Measurements from ENCODE around the gene MTRFR. TPM values are rescaled to one million over a fixed set of nuclear protein-coding genes. Genes with fewer than 3 reads are reported as not detected.
"Not testable (repeated sequence)": the region's sequence is repeated elsewhere in the genome, so short reads cannot be mapped to it uniquely, and the experiment has no call there.

The MTRFR gene
- polyA plus RNA-seq (ENCODE audit: insufficient read length in 10 of 10), result 10 to 100 TPM; 10.1 to 16.9 (median 14.3) TPM
- long read RNA-seq, donor 1, partial matches to known transcripts, result 0 of 5 reads
- long read RNA-seq, donor 1, other reads (novel, unspliced or antisense), result 0 of 5 reads
- long read RNA-seq, donor 2, transcript C12orf65-201 (3 exons, 2,073 nt), result major isoform, 5 of 6 reads
- long read RNA-seq, donor 2, partial matches to known transcripts, result 0 of 6 reads
- long read RNA-seq, donor 2, other reads (novel, unspliced or antisense), result 0 of 6 reads
- long read RNA-seq, donor 3, result 0 reads
- long read RNA-seq, donor 4, partial matches to known transcripts, result 286 of 300 reads
- long read RNA-seq, donor 4, other reads (novel, unspliced or antisense), result 10 of 300 reads
- long read RNA-seq, donor 5, transcript C12orf65-201 (3 exons, 2,073 nt), result major isoform, 10 of 10 reads
- long read RNA-seq, donor 5, partial matches to known transcripts, result 0 of 10 reads
- long read RNA-seq, donor 5, other reads (novel, unspliced or antisense), result 0 of 10 reads
- long read RNA-seq, donor 6, transcript C12orf65-201 (3 exons, 2,073 nt), result major isoform, 11 of 13 reads
- long read RNA-seq, donor 6, partial matches to known transcripts, result 0 of 13 reads
- long read RNA-seq, donor 6, other reads (novel, unspliced or antisense), result 0 of 13 reads
- long read RNA-seq, donor 7, partial matches to known transcripts, result 414 of 434 reads
- long read RNA-seq, donor 7, other reads (novel, unspliced or antisense), result 17 of 434 reads
- long read RNA-seq, donor 8, partial matches to known transcripts, result 197 of 208 reads
- long read RNA-seq, donor 8, other reads (novel, unspliced or antisense), result 6 of 208 reads
- long read RNA-seq, donor 9, result 0 reads

DNA sequence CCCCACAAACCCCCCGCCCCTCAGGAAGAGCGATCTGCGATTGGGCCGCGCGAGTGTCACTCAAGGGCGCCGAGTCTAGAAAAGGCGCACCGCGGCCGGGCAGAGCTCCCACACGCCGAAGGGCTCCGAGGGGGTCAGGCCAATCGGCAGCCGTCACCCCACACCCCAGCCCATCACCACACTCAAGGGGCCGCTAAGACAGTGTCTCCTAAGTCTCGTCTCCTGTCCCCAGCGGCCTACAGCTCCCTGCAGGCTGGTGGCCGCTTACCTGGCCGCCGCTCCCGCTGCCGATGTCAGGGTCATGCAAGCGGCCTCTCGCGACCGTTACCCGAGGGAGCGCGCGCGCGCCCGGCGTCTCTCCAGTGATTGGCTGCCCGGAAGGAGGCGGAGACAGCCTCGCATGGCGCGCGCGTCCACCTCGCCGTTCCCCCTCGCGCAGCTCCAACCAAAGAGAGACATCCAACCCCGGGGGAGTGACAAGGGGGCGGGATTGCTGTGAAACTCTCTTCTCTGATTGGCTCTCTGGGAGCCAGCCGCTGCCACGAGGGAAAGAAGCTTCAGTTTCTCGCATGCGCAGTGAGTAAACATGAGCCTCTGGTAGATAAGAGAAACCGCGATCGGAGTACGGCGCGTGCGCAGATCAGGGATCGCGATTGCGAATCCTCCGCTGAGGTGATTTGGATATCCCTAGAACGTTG, at the start of gene MTRFR, which contains the start of gene MPHOSPH9:
MTRFR (plus strand) TSS at position 630 of the 698 bp plus-strand sequence. CDS start 20,239 bp downstream, outside the sequence.
MPHOSPH9 (minus strand) TSS at position 335 of the 698 bp plus-strand sequence. CDS start 2,777 bp downstream, outside the sequence.
- DNase-seq, result peak; percentile 100

DNA sequence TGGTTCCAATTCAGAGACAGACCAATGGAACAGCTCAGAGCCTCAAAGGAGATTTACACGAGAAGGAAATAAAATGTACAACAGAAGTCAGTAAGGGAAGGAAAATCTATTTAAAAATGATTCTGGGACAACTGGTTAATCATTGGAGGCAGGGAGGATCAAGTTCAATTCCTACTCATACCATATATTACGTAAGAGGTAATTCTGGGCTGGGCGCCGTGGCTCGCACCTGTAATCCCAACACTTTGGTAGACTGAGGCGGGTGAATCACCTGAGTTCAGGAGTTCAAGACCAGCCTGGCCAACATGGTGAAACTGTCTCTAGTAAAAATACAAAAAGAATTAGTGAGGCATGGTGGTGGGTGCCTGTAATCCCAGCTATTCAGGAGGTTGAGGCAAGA, 45.6 kb upstream of the MTRFR start:
- DNase-seq, result no peak

- peak in 2 of 3 donors; percentile 3 to 9 for DNase-seq
Measured at GRCh38 chr12:123199936-123200335, 33.3 kb upstream of the MTRFR start.

- DNase-seq, result no peak
Measured at GRCh38 chr12:123200414-123200813, 32.8 kb upstream of the MTRFR start.

- DNase-seq, result not testable (repeated sequence)
Measured at GRCh38 chr12:123206794-123207193, 26.4 kb upstream of the MTRFR start.

DNA sequence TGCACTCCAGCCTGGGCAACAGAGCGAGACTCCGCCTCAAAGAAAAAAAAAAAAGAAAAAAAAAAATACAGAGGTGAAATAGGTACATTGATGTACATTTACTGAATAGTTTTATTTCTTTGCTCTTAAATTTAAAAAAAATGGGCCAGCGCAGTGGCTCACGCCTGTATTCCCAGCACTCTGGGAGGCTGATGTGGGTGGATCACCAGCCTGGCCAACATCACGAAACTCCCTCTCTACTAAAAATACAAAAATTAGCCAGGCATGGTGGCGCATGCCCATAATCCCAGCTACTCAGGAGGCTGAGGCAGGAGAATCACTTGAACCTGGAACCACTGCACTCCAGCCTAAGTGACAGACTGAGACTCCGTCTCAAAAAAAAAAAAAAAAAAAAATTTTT, 25.4 kb upstream of the MTRFR start:
- DNase-seq, result not testable (repeated sequence)

- DNase-seq, result no peak
Measured at GRCh38 chr12:123223241-123223668, 10.0 kb upstream of the MTRFR start.

DNA sequence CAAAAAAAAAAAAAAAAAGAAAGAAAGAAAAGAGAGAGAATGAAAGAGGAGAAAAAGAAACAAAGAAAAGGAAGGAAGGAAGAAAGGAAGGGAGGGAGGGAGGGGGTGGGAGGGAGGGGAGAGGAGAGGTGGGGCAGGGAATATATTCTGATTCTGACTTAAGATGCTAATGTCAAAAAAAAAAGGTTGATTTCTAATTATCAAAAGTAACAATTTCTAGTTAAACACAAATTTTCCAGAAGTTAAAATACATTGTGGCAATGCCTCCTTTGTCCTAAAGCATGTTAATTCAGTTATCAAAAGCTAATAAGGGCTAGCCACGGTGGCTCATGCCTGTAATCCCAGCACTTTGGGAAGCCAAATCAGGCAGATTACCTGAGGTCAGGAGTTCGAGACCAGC, 7.8 kb upstream of the MTRFR start:
- DNase-seq, result no peak

GRCh38 chr12:123227581-123228258, 5.5 kb upstream of the MTRFR start:
- no peak for DNase-seq

DNA sequence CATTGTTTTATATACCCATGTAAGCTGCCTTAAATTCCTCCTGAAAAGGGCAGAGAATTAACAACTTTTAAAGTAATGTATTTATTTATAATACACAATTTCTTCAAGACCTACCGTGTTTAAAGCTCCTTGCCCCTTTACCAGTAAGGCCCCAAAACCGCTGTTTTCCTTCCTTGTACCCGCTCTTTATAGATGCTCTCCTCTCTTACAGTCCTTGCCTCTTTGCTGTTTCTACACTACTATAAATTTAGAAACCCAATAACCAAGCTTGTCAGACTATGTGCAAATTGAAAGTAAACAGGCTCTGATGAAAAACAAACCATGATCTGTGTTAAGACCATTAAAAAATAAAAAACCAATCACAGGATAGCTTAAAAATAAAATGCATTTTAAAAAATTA, 4.2 kb upstream of the MTRFR start:
- DNase-seq, result no peak

DNA sequence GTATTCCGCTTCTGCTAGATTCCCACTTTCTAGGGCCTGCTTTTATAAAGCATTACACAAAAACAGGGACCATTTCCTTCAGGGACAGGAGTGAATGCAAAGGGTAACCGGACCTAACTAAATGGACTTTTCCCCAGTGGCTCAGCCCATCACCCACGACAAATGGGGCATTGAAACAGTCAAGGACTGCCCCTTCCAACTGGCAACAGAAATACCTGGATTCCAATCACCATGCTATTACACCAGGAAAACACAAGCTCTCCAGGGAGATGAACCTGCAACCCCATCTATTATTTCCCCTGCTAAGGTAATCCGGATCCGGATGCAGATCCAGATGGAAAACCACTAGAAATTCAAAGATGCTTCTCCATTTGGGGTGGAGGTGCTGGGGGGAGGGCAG, 1.3 kb upstream of the MTRFR start:
- no peak for DNase-seq

GRCh38 chr12:123232472-123232806, 797 bp upstream of the MTRFR start:
- no peak for DNase-seq

DNA sequence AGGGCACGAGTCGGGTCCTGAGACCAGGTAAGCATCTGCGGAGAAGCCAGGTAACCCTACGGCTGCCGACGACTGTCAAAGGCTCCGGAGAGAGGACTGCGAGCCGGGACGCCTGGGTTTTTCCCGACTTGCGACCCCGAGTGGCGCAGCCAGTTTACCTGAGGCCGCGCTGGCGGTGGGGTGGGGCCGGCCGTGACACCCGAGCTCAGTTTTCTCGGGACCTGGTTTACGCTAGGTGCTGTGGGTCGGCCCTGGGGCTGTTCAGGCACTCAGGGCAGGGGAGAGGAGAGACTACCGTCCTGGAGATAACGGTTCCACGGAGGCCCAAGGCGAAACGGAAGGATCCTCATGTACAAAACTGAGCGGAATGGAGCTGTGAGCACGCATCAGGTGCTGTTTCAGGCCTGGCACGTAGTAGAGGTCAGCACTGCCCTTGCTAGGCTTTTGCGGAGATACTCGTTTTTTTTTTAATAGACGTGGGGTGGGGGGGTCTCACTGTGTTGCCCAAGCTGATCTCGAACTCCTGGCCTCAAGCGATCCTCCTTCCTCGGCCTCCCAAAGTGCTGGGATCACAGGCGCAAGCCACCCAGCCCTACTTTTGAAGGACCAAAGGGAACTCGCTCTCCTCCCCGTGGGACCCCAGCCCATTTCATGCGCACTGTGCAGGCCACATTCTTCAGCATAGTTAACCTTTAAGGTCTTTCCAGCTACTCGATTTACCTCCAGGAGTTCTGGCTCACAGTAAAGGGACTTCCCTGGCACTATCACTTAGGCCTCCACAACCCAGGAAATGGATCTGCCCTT, 471 bp downstream of the MTRFR start:
- DNase-seq, result no peak

DNA sequence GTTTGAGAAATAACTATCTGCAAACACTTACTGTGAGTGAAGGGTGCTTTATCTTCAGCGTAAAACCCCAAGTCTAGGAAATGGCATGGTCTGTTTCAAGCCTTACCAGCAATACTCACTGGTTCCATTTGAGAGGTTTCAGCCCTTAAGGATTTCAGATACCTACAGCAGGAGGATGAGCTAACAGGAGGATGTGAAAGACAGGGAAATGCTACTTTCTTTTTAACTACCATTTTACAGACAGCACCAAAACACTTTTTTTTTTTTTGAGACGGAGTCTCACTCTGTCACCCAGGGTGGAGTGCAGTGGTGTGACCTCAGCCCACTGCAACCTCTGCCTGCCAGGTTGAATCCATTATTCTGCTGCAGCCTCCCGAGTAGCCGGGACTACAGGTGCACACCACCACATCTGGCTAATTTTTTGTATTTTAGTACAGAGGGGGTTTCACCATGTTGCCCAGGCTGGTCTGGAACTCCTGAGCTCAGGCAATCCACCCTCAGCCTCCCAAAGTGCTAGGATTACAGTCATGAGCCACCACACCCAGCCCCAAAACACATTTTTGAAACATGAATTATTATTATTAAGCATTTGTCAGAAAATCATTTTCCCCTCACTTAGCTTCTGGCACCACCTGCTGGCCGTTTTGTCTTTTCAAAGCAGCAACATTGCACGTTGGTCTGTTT, 4.6 kb downstream of the MTRFR start:
- peak; percentile 42 to 75 (median 63) for DNase-seq

GRCh38 chr12:123238330-123238682, 5.1 kb downstream of the MTRFR start:
- no peak for DNase-seq

DNA sequence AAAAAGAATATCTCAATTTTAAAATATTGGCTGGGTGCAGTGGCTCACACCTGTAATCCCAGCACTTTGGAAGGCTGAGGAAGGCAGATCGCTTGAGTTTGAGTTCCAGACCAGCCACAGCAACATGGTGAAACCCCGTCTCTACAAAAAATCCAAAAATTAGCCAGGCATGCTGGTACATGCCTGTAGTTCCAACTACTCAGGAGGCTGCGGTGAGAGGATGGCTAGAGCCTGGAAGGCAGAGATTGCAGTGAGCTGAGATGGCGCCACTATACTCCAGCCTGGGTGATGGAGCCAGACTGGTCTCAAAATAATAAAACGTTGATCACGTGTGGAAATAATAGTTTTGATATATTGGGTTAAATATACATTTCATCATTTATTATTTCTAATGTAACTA, 5.7 kb downstream of the MTRFR start:
- DNase-seq, result no peak

DNA sequence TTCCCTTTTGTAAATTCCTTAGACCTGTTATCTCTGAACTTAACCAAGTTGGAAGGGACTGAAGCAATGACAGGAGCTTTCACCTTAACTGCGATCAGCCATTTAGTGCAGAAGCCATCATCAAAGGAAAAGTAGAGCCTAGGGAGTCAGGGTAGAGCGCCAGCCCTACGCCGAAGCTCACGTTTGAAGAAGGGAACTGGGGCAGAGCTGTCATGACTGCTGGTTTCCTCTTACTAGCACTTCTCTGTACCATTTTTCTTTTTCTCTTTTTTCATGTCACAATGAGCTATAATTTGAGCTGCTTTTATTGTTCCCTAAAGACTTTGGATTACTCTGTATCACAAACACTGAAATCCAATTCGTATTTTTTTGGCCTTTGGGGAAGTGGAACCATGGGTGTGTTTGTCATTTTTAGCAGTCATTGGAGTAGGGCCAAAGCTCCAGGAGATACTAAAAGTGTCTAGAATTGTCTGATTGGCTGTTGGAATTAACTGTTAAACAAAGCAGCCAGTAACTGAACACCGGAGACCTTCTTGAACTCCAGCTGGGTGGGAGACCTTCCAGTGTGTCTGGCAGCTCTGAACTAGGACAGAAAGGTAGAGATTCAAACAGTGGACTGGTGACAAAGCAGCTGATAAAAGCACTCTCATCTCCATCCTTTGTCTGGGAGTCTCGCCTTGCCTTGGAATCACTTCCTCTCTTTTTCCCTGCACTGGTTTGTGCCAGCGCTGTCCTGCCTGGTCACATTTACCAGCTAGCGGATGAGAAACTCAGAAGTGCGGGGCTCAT, 9.1 kb downstream of the MTRFR start:
- DNase-seq, result peak in 1 of 3 donors; percentile 61

DNA sequence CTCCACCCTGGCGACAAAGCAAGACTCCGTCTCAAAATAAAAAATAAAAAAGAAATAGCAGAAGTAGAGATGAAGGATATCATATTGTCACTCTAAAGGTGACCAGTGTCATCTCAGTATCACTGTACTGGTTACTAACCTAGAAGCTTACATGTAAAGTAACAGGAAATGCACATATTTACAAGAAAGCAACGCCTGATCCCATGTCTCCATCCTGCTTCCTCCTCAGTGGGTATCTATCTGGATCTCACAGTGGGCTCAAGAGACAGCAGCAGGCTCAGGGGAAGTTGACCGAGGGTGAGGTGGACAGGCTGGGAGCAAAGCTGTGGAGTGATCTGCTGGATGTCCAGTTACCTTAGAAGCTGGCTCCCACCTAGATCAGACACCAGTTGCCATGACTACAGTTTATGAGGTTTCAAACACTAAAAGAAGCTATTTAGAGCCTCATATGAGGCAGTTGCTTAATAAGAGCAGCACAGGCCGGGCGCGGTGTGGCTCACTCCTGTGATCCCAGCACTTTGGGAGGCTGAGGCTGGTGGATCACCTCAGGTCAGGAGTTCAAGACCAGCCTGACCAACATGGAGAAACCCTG, 10.5 kb downstream of the MTRFR start:
- no peak for DNase-seq

DNA sequence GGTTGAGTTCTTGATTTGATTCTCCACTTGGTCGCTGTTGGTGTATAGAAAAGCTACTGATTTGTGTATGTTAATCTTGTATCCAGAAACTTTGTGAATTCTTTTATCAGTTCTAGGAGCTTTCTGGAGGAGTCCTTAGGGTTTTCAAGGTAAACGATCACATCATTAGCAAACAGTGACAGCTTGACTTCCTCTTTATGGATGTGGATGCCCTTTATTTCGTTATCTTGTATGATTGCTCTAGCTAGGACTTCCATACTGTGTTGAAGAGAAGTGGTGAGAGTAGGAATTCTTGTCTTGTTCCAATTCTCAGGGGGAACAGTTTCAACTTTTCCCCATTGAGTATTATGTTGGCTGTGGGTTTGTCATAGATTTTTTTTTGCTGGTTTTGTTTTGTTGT, 12.4 kb downstream of the MTRFR start:
- DNase-seq, result no peak

Data from muscle of back (tissue), 13 donors.